ENCODE data around the gene RDH14. TPM values are rescaled to one million over a fixed set of nuclear protein-coding genes. Genes with fewer than 3 reads are reported as not detected.

RDH14 gene
- total RNA-seq, 4 donors from 2014 or later: 23.5 to 35.8 (median 31.6) TPM

- DNase-seq (ENCODE audit: low spot score) (no peak), ATAC-seq (ENCODE audit: low FRiP score) (no peak)
- TF ChIP-seq, protein P1, sequence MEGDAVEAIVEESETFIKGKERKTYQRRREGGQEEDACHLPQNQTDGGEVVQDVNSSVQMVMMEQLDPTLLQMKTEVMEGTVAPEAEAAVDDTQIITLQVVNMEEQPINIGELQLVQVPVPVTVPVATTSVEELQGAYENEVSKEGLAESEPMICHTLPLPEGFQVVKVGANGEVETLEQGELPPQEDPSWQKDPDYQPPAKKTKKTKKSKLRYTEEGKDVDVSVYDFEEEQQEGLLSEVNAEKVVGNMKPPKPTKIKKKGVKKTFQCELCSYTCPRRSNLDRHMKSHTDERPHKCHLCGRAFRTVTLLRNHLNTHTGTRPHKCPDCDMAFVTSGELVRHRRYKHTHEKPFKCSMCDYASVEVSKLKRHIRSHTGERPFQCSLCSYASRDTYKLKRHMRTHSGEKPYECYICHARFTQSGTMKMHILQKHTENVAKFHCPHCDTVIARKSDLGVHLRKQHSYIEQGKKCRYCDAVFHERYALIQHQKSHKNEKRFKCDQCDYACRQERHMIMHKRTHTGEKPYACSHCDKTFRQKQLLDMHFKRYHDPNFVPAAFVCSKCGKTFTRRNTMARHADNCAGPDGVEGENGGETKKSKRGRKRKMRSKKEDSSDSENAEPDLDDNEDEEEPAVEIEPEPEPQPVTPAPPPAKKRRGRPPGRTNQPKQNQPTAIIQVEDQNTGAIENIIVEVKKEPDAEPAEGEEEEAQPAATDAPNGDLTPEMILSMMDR (IDR thresholded peaks at IDR 0.05): no peak
These were observed 34.6 kb downstream of the RDH14 start for GRCh38 chr2:18525852-18526251.

DNA sequence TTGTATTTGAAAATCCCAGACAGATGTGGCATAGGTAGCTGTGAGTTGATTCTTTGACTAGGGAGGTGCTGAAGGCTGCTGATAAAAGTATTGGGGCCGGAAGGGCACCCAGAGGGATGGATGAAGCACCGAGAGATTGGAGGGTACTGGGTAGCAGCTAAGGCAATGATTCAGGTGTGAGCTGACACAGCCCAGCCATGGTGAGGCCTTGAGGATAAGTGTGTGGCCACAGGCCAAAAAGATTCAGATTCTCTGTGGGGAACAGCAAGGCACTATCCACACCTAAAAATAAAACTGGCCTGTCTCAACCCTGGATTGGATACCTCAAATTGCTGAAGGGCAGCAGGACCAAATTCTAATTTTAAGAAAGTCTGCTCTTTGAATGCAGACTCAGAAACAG is 35.2 kb downstream of the RDH14 start:
- DNase-seq (ENCODE audit: low spot score) (no peak), ATAC-seq (ENCODE audit: low FRiP score) (no peak)
- TF ChIP-seq, protein P1 (IDR thresholded peaks at IDR 0.05): no peak

DNA sequence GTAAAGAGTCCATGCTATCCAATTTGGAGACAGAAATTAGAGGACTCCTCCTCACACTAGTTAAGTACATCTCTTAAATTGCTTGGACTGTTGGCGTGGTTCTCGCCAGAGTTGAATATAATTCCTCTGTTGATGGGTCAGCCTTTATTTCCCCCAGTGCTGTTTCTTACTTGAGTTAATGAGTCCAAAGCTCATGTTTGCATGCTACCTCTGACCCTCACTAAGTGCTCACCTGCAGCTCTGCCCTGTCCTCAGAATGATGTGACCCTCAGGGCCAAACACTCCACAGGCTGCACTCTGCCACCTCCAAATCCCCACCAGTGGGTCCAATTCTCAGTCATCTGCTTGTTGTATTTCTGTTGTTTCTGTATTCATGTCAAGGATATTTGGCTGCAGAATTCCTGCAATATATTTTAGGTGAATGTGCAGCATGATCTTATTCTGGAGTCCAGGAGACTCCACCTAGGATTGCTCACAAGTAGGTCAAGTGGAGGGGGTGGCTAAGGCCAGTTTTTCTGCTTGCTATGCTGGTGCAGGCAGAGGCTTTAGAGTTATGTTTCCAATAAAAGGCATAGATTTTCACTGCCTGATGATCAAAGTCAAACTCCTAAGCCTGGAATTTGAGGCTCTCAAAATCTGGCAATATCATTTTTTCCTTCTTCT is 37.8 kb downstream of the RDH14 start:
- TF ChIP-seq, protein P1 (IDR thresholded peaks at IDR 0.05): no peak
- DNase-seq (ENCODE audit: low spot score): no peak
- peak; percentile 39 for ATAC-seq (ENCODE audit: low FRiP score)

GRCh38 chr2:18520451-18521425 is 39.7 kb downstream of the RDH14 start:
- DNase-seq (ENCODE audit: low spot score) (peak; percentile 83), ATAC-seq (ENCODE audit: low FRiP score) (peak; percentile 85)
- TF ChIP-seq, protein P1 (IDR thresholded peaks at IDR 0.05): peak in 2 of 3 donors; percentile 48 to 84

GRCh38 chr2:18519914-18520450 is 40.5 kb downstream of the RDH14 start:
- no peak for DNase-seq (ENCODE audit: low spot score)
- TF ChIP-seq, protein P1 (IDR thresholded peaks at IDR 0.05): no peak
- ATAC-seq (ENCODE audit: low FRiP score): no peak

- DNase-seq (ENCODE audit: low spot score) (no peak), ATAC-seq (ENCODE audit: low FRiP score) (no peak)
- TF ChIP-seq, protein P1 (IDR thresholded peaks at IDR 0.05): no peak
These were observed 42.0 kb downstream of the RDH14 start for GRCh38 chr2:18518116-18519111.
